ENCODE results near the gene NRG2.
A peak's percentile ranks its signal among the peaks of the same experiment; 100 is the strongest.

The NRG2 gene

DNA sequence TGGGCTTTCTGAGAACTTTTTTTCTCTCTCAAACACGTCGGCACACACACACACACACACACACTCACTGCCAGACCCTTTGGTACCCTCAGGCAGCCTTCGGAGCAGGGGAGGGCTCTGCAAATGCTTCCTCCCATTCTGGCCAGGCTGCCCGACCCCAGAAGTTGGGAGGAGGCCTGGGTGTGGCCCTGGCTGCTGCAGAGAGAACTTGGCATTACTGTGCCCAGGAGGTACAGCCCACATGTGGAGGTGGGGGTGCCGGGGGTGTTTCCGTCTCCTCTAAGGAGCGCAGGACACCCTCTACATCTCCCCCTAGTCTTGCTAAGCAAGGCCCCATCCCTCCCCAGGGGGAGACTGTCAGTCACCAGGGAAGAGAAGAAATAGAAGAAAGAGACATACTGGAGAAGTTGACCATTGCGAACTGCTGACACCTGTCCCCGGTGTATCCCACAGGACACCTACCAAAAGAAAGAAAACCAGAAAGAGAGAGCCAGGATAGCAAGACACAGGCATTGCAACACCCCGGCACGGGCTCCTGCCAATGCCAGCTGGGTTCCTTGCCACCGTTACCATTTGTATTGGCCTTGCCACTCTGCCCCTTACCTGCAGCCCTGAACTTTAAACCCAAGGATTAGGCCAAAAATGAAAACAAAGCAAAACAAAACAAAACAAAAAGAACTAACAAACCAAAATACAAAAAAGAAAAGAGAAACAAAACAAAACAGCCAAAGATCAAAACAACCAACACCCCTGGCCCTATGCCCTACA is 178.2 kb downstream of the NRG2 start:
- TF ChIP-seq, protein P1, sequence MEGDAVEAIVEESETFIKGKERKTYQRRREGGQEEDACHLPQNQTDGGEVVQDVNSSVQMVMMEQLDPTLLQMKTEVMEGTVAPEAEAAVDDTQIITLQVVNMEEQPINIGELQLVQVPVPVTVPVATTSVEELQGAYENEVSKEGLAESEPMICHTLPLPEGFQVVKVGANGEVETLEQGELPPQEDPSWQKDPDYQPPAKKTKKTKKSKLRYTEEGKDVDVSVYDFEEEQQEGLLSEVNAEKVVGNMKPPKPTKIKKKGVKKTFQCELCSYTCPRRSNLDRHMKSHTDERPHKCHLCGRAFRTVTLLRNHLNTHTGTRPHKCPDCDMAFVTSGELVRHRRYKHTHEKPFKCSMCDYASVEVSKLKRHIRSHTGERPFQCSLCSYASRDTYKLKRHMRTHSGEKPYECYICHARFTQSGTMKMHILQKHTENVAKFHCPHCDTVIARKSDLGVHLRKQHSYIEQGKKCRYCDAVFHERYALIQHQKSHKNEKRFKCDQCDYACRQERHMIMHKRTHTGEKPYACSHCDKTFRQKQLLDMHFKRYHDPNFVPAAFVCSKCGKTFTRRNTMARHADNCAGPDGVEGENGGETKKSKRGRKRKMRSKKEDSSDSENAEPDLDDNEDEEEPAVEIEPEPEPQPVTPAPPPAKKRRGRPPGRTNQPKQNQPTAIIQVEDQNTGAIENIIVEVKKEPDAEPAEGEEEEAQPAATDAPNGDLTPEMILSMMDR (conservative IDR thresholded peaks at IDR 0.05; ENCODE audit: low read depth), result no peak
- H3K27ac ChIP-seq, result peak overlapping the region; percentile 23; the same call in 1 of the 2 replicates
- POLR2A ChIA-PET (ENCODE audit: low non-redundant PET), result no interaction called here
- DNase-seq (ENCODE audit: low spot score), result no peak
- CTCF ChIA-PET, result interaction anchor here (0.6 to 2.5 kb wide), 10 partner anchors 10 to 1563 kb away, joined by 3 to 20 read pairs (median 4); no protein-coding TSS in a partner anchor

DNA sequence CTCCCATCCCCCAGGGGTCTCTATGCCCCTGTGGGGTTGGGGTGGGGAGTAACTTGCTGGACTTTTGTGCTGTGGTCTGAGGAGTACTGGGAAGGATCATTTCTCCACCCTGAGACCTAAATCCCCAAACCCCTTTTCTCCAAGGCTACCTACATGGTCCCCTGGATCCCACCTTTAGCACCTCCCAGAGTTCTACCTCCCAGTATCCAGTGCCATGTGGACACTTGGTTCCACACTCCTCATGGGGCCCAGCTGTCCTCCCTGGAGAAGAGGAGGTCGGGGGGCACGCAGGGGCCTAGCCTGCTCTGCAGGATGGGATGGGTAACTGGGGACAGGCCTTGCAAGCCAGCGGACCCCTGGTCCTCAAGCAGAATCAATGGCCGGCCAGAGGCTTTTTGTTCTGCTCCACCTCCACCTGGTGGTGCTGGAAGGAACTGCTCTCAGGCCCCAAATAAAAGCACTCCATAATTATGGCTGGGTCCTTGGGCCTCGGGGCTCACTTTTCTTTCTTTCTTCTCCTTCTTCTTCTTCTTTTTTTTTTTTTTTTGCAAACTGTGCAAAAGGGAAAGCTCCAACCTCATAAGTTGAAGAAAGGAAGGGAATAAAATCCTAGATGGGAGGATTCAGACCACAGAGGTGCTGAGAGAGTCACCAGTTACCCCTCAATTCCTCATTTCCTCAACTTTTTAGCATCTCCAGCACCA is 179.1 kb downstream of the NRG2 start:
- TF ChIP-seq, protein P1 (conservative IDR thresholded peaks at IDR 0.05; ENCODE audit: low read depth), result peak; percentile 91
- H3K27ac ChIP-seq, result peak overlapping the region; percentile 85
- ChIA-PET POLR2A (ENCODE audit: low non-redundant PET) (no interaction called here), CTCF (interaction anchor here (0.6 to 2.5 kb wide), 16 partner anchors 8 to 1563 kb away, joined by 3 to 20 read pairs (median 4); no protein-coding TSS in a partner anchor)
- DNase-seq (ENCODE audit: low spot score), result peak; percentile 84

DNA sequence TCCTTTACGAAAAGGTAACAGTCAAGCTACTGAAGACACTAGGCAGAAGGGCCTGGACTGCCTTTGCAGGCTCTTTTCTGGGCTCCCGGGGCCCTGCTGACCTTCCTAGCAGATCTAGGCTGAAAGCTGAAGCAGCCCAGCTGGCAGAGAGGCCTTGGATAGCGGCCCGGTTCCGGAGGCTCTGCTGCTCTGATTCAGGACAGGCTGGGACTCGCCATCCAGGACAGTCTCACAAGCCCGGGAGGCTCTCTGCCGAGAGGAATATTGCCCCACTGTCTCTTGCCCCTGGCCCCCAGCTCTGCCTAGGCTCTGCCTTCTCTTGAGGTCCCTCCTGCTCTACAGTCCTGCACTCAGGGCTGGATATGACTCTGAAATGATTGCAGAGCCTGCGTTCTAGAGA is 179.7 kb downstream of the NRG2 start:
- TF ChIP-seq, protein P1 (conservative IDR thresholded peaks at IDR 0.05; ENCODE audit: low read depth), result no peak
- peak overlapping the region; percentile 85 for H3K27ac ChIP-seq
- peak; percentile 76 for DNase-seq (ENCODE audit: low spot score)
- POLR2A ChIA-PET (ENCODE audit: low non-redundant PET), result no interaction called here
- CTCF ChIA-PET, result interaction anchor here (0.7 to 2.5 kb wide), 11 partner anchors 8 to 105 kb away, joined by 3 to 20 read pairs (median 6); no protein-coding TSS in a partner anchor

DNA sequence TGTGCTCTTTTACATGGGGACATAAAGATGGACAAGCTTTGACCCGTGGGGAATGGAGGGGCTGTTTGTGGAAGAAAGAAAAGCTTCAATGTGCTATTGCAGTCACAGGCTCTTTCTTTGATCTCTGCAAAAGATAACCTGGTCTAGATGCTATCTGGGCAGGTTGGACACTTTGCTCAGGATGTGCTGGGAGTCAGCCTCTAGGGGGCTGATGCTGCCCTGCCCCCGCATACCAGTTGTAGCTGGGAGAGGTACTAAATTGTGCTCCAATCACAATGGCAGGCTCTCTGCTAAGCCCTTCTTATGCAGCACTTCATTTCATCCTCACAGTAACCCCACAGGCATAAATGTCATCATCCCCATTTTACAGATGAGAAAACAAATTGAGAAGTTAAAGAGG is 180.3 kb downstream of the NRG2 start:
- peak overlapping the region; percentile 85 for H3K27ac ChIP-seq
- ChIA-PET CTCF (interaction anchor here (1.1 to 2.5 kb wide), 7 partner anchors 9 to 106 kb away, joined by 3 to 20 read pairs (median 6); no protein-coding TSS in a partner anchor), POLR2A (ENCODE audit: low non-redundant PET) (no interaction called here)
- DNase-seq (ENCODE audit: low spot score), result peak; percentile 27
- TF ChIP-seq, protein P1 (conservative IDR thresholded peaks at IDR 0.05; ENCODE audit: low read depth), result no peak

DNA sequence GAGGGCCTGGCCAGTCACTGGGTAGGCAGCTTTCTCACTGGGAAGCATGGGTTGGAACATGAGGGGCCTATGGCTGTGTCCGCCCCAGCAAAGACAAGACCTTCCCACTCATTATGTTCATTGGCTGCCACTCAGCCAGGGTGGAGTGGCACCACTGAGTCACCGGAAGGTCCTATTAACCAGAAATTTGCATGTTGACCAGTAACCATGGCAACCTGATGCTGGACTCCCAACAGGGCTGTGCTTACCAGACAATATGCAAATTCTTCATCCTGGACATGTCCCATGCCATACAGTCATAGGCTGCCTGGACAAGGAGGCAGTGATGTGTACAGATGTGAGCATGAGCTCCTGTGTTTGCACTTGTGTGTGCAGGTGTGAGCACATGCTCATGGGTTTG is 180.8 kb downstream of the NRG2 start:
- TF ChIP-seq, protein P1 (conservative IDR thresholded peaks at IDR 0.05; ENCODE audit: low read depth), result no peak
- DNase-seq (ENCODE audit: low spot score), result no peak
- H3K27ac ChIP-seq, result peak overlapping the region; percentile 85
- CTCF ChIA-PET, result interaction anchor here (1.2 to 2.5 kb wide), 3 partner anchors 36 to 106 kb away, joined by 3 to 20 read pairs (median 12); no protein-coding TSS in a partner anchor
- POLR2A ChIA-PET (ENCODE audit: low non-redundant PET), result no interaction called here

DNA sequence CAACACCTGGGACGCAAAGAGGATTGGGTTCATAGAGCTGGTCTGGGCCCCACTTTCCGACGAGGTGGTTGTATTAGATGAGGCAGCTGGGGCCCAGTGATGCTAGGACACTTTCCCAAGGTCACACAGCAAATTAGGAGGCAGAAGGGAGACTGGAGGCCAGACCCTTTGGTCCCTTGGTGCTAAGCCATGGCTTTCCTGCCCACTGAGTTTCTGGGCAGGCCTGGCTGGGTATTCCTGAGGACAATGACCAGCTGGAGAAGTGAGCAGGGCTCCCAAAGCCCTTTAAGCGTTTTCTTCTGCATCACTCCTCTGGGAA is 181.3 kb downstream of the NRG2 start:
- TF ChIP-seq, protein P1 (conservative IDR thresholded peaks at IDR 0.05; ENCODE audit: low read depth), result no peak
- POLR2A ChIA-PET (ENCODE audit: low non-redundant PET), result no interaction called here
- DNase-seq (ENCODE audit: low spot score), result no peak
- H3K27ac ChIP-seq, result peak overlapping the region; percentile 47
- CTCF ChIA-PET, result interaction anchor here (2.5 kb wide), 1 partner anchor 107 kb away, joined by 12 read pairs; no protein-coding TSS in a partner anchor
